Progenitor cell of endocrine pancreas (in vitro differentiated cells): ENCODE data around the gene ZNF79. TPM values are rescaled to one million over a fixed set of nuclear protein-coding genes. Genes with fewer than 3 reads are reported as not detected.

Experiments used
- DNase-seq: peaks from one replicate; pipeline ENCODE4 v3.0.0; 2021; ENCODE audit warnings: low spot score; ENCODE audit not compliant: unreplicated experiment
- H3K27ac Mint-ChIP-seq: 2 replicates; pipeline ENCODE4 v1.8.0; 2021; ENCODE audit warnings: mild to moderate bottlenecking, moderate library complexity, mixed read lengths
- H3K27me3 Mint-ChIP-seq: 2 replicates; pipeline ENCODE4 v1.8.0; 2021; ENCODE audit warnings: mixed read lengths
- H3K36me3 Mint-ChIP-seq: 2 replicates; pipeline ENCODE4 v1.8.0; 2022; ENCODE audit warnings: mixed read lengths; ENCODE audit not compliant: insufficient read depth
- H3K4me1 Mint-ChIP-seq: 2 replicates; pipeline ENCODE4 v1.8.0; 2021; ENCODE audit warnings: low read depth, mixed read lengths
- H3K4me3 Mint-ChIP-seq: 2 replicates; pipeline ENCODE4 v1.8.0; 2021; ENCODE audit warnings: low read depth, mild to moderate bottlenecking, moderate library complexity, mixed read lengths
- H3K9me3 Mint-ChIP-seq: 2 replicates; pipeline ENCODE4 v1.8.0; 2021; ENCODE audit warnings: low read depth, mixed read lengths
- long read RNA-seq: library from polyadenylated mRNA; unstranded; transcript quantifications from one replicate; pipeline ENCODE4 v2.0.0, GENCODE V29; 2020
- total RNA-seq: library from RNA; stranded (reverse); gene quantifications from 2 replicates; pipeline ENCODE4 v1.2.1, GENCODE V29; 2021
- TF ChIP-seq, protein P1 (sequence below): fragments of 200-600 bp; sonication (generic); IDR thresholded peaks from one replicate; pipeline ENCODE4 v1.5.0; 2021; ENCODE audit warnings: antibody characterized with exemption, mild to moderate bottlenecking; ENCODE audit not compliant: unreplicated experiment

Gene ZNF79
- total RNA-seq, result 12.4 and 12.7 TPM in 2 replicates
- long read RNA-seq, transcript ZNF79-201 (5 exons, 2,078 nt), result minor isoform, 14 of 44 reads
- long read RNA-seq, transcript ZNF79-203 (5 exons, 2,192 nt), result major isoform, 16 of 44 reads
- long read RNA-seq, partial matches to known transcripts, result 4 of 44 reads
- long read RNA-seq, other reads (novel, unspliced or antisense), result 8 of 44 reads

DNA sequence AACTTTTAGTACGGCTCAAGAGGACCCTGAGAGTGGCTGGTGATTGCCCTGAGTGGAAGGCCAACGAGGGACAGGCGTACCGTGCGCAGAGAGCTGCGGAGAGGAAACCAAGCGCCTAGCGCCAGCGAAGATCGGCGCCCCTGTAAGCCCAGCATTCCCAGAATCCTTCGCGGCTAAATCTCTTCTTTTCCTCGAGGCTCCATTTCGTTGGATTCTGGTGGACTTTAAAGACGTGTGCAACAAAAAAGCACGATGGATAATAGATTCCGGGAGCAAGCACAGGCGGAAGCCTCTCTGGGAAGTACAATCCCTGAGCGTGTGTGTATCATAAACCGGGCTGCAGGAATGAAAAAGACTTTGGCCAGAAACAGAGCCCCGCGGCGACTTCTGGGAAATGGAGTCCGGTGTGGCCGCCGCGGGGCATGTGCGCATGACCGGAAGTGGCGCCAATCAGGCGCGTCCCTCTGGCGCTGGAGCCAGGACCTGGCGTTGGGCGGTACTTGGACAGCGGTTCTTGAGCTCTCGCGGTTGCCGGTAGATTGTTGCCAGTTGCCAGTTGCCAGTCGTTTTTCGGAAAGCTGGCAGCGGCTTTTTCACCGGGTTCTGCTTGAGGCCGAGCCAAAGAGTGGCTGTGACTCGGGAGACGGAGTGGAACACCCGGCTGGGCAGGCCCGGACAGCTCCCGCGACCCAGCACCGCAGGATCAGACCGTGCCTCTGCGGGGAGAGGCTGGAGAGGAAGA lies at the start of gene ZNF79:
ZNF79 (plus strand) TSS at position 449 of the 742 bp plus-strand sequence. CDS start 406 bp downstream, outside the sequence.
- Mint-ChIP-seq H3K27ac (peak within 1 kb of the TSS; percentile 99), H3K9me3 (no peaks in the 10 kb centered on the region), H3K36me3 (peaks cover 4% of the 10 kb centered on the region), H3K4me1 (peaks cover 35% of the 10 kb centered on the region), H3K27me3 (no peaks in the 10 kb centered on the region), H3K4me3 (peak within 1 kb of the TSS; percentile 97)
- DNase-seq, result peak; percentile 79
- TF ChIP-seq, protein P1, sequence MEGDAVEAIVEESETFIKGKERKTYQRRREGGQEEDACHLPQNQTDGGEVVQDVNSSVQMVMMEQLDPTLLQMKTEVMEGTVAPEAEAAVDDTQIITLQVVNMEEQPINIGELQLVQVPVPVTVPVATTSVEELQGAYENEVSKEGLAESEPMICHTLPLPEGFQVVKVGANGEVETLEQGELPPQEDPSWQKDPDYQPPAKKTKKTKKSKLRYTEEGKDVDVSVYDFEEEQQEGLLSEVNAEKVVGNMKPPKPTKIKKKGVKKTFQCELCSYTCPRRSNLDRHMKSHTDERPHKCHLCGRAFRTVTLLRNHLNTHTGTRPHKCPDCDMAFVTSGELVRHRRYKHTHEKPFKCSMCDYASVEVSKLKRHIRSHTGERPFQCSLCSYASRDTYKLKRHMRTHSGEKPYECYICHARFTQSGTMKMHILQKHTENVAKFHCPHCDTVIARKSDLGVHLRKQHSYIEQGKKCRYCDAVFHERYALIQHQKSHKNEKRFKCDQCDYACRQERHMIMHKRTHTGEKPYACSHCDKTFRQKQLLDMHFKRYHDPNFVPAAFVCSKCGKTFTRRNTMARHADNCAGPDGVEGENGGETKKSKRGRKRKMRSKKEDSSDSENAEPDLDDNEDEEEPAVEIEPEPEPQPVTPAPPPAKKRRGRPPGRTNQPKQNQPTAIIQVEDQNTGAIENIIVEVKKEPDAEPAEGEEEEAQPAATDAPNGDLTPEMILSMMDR, result no peak

DNA sequence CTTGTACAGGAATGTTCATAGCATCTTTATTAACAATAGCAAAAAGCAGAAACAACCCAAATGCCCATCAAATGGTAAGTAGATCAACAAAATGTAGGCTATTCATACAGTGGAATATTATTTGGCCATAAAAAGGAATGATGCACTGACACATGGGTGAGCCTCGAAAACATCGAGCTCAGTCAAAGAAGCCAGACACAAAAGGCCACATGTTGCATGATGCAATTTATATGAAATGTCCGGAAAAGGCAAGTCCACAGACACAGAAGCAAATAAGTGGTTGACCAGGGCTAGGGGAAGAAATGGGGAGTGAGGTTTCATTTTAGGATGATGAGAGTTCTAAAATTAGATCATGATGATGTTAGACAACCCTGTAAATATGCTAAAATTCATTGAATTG lies 43.7 kb upstream of the ZNF79 start:
- no peak for DNase-seq
- Mint-ChIP-seq H3K36me3 (peaks cover 3% of the 10 kb centered on the region), H3K27ac (no peak overlapping the region), H3K27me3 (peaks cover 9% of the 10 kb centered on the region), H3K9me3 (peaks cover 3% of the 10 kb centered on the region), H3K4me3 (no peak overlapping the region), H3K4me1 (no peaks in the 10 kb centered on the region)
- TF ChIP-seq, protein P1, result no peak

DNA sequence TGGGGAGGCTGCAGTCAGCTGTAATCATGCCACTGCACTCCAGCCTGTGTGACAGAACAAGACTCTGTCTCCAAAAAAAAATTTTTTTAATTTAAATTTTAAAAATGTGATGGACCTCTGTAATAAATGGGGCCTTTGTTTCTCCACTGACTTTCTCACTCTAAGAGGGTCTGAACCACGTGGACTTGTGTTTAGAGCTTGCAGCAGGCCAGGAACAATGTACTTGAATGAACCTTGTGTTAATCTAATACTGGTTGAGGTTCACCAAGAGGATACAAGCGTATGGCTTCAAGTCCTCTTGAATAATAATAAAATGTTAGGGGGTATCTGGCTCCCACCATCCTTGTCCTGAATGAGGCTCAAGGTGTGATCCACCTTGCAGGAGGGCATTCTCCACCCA lies 41.6 kb upstream of the ZNF79 start:
- TF ChIP-seq, protein P1, result no peak
- Mint-ChIP-seq H3K27me3 (peaks cover 12% of the 10 kb centered on the region), H3K27ac (no peak overlapping the region), H3K4me1 (no peaks in the 10 kb centered on the region), H3K9me3 (peaks cover 3% of the 10 kb centered on the region), H3K36me3 (peaks cover 3% of the 10 kb centered on the region), H3K4me3 (no peak overlapping the region)
- DNase-seq, result no peak

DNA sequence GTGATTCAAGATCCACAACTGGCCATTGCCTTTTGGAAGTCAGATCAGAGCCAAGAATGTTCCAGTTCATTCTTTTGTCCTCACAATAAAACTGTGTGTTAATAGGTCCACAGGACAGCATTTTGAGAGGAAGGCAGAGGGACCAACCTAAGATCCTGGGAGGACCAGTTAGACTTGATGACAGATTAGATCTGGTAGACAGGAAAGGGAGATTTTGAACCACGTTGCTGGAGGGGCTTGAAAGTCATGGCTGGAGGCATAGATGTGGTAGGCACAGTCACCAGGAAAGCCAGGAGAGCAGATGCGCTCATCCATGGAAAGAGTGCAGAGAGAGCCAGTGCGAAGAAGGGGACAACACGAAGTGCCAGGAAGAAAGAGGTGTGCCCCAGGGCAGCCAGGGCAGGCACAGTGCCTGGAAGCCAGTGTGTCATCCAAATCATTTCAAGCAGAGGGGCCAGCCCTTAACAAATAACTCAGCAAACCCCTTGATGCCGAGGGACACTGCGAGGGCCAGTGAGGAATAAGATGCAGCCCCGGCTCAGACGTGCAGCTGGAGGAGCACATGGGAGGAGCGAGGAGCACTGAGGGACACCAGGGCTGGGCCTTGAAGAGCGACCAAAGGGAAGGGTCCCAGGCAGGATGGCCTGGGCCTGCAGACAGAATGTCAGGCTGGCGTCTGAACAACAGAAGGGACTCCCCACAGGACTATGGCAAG lies 40.0 kb upstream of the ZNF79 start:
- no peaks in the 10 kb centered on the region for H3K4me1 Mint-ChIP-seq
- no peak for DNase-seq
- peaks cover 3% of the 10 kb centered on the region for H3K9me3 Mint-ChIP-seq
- peaks cover 3% of the 10 kb centered on the region for H3K36me3 Mint-ChIP-seq
- H3K4me3 Mint-ChIP-seq, result no peak overlapping the region
- TF ChIP-seq, protein P1, result no peak
- H3K27me3 Mint-ChIP-seq, result peaks cover 12% of the 10 kb centered on the region
- H3K27ac Mint-ChIP-seq, result no peak overlapping the region

DNA sequence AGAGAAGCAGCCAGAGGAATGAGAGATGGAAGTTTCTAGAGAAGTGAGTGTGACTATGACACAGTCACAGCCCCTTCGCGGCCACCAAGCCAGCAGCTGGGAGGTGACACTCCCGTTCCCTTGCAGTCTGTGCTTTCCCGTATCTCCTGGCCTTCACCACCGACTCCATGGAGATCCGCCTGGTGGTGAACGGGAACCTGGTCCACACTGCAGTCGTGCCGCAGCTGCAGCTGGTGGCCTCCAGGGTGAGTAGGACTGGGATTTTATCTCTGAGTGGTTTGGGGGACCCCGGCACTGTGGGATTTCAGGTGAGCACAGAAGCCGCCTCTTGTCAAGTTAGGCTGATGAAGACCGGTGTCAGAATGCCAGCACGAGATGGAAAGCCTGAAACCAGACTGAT lies 39.3 kb upstream of the ZNF79 start:
- no peak overlapping the region for H3K27ac Mint-ChIP-seq
- peaks cover 12% of the 10 kb centered on the region for H3K27me3 Mint-ChIP-seq
- H3K4me3 Mint-ChIP-seq, result no peak overlapping the region
- no peak for DNase-seq
- no peaks in the 10 kb centered on the region for H3K4me1 Mint-ChIP-seq
- no peaks in the 10 kb centered on the region for H3K9me3 Mint-ChIP-seq
- no peaks in the 10 kb centered on the region for H3K36me3 Mint-ChIP-seq
- TF ChIP-seq, protein P1, result no peak
